SK-N-SH treated with all-trans-retinoic acid at 6 μM for 48 hours (cell line): ENCODE measurements around the gene AUTS2.

Experiments used
- ARNTL ChIP-seq: fragments of 450-650 bp; formaldehyde crosslinking; IDR thresholded peaks from 2 replicates; pipeline ENCODE4 v1.5.0; 2020; ENCODE audit warnings: low read depth, mild to moderate bottlenecking, moderate library complexity, borderline replicate concordance
- CREB5 ChIP-seq: fragments of 250-450 bp; sonication (Bioruptor Pico); IDR thresholded peaks from 2 replicates; pipeline ENCODE4 v1.5.1; 2020; ENCODE audit warnings: low read depth, mild to moderate bottlenecking, moderate library complexity
- CSDC2 ChIP-seq: fragments of 250-450 bp; sonication (Bioruptor Pico); IDR thresholded peaks from 2 replicates; pipeline ENCODE4 v1.5.0; 2020; ENCODE audit warnings: mild to moderate bottlenecking, moderate library complexity
- GLIS3 ChIP-seq: fragments of 250-450 bp; sonication (Bioruptor Pico); IDR thresholded peaks from 2 replicates; pipeline ENCODE4 v1.5.0; 2020; ENCODE audit warnings: mild to moderate bottlenecking, moderate library complexity
- ISL1 ChIP-seq: fragments of 250-450 bp; sonication (Bioruptor Pico); IDR thresholded peaks from 2 replicates; pipeline ENCODE4 v2.1.2; 2022; ENCODE audit warnings: mild to moderate bottlenecking, moderate library complexity
- POU6F1 ChIP-seq: fragments of 250-450 bp; sonication (Bioruptor Pico); IDR thresholded peaks from 2 replicates; pipeline ENCODE4 v1.8.0; 2021; ENCODE audit warnings: low read depth, mild to moderate bottlenecking, moderate library complexity, borderline replicate concordance
- PPARA ChIP-seq: fragments of 250-450 bp; sonication (Bioruptor Pico); IDR thresholded peaks from 2 replicates; pipeline ENCODE4 v1.5.0; 2020; ENCODE audit warnings: mild to moderate bottlenecking, borderline replicate concordance
- SNAI2 ChIP-seq: fragments of 250-450 bp; sonication (Bioruptor Pico); IDR thresholded peaks from 2 replicates; pipeline ENCODE4 v1.5.0; 2020; ENCODE audit warnings: mild to moderate bottlenecking, moderate library complexity
- TCF4 ChIP-seq: fragments of 250-450 bp; sonication (Bioruptor Pico); IDR thresholded peaks from 2 replicates; pipeline ENCODE4 v1.8.0; 2021; ENCODE audit warnings: mild to moderate bottlenecking, moderate library complexity, borderline replicate concordance
- TOX ChIP-seq: fragments of 250-450 bp; sonication (Bioruptor Pico); IDR thresholded peaks from 2 replicates; pipeline ENCODE4 v1.8.0; 2021; ENCODE audit warnings: mild to moderate bottlenecking, moderate library complexity, borderline replicate concordance
- TSHZ2 ChIP-seq: fragments of 250-450 bp; sonication (Bioruptor Pico); IDR thresholded peaks from 2 replicates; pipeline ENCODE4 v1.5.0; 2020; ENCODE audit warnings: mild to moderate bottlenecking, moderate library complexity
- ZFP30 ChIP-seq: fragments of 450-650 bp; formaldehyde crosslinking; IDR thresholded peaks from 2 replicates; pipeline ENCODE4 v1.5.0; 2022; ENCODE audit warnings: mild to moderate bottlenecking, moderate library complexity
- ZNF8 ChIP-seq: fragments of 450-650 bp; formaldehyde crosslinking; IDR thresholded peaks from 2 replicates; pipeline ENCODE4 v1.5.0; 2020; ENCODE audit warnings: mild to moderate bottlenecking, moderate library complexity

- no peak for TF ChIP-seq CREB5
- no peak for TF ChIP-seq ISL1
- TF ChIP-seq TSHZ2 (CRISPR knock-in tag) = no peak
- no peak for TF ChIP-seq ZNF8 (CRISPR knock-in tag)
- no peak for TF ChIP-seq ARNTL
- no peak for TF ChIP-seq POU6F1 (CRISPR knock-in tag)
- no peak for TF ChIP-seq ZFP30 (CRISPR knock-in tag)
- TF ChIP-seq TCF4 (CRISPR knock-in tag) = no peak
- no peak for TF ChIP-seq SNAI2
- no peak for TF ChIP-seq GLIS3 (CRISPR knock-in tag)
- no peak for TF ChIP-seq CSDC2
- no peak for TF ChIP-seq TOX (CRISPR knock-in tag)
- no peak for TF ChIP-seq PPARA
These were observed 432.5 kb downstream of the AUTS2 start for GRCh38 chr7:70030745-70031144.
